Epithelial cell of esophagus (primary cell): ENCODE results near the gene TCP11.

ENCODE experiments used
- DNase-seq: peaks from one replicate; pipeline ENCODE4 v3.0.0; 2010; ENCODE audit warnings: low read depth
- H3K4me3 ChIP-seq: 2 replicates; pipeline ENCODE4 v1.5.1; 2011; ENCODE audit warnings: mild to moderate bottlenecking, low read length, control low read depth
- CTCF ChIP-seq: IDR thresholded peaks from 2 replicates; pipeline ENCODE4 v1.5.1; 2011; ENCODE audit warnings: low read depth, mild to moderate bottlenecking, low read length, control low read depth, inconsistent platforms; ENCODE audit not compliant: insufficient read depth; ENCODE audit errors: missing control alignments

Gene TCP11

GRCh38 chr6:35089935-35090505, 51.1 kb downstream of the TCP11 start:
- peak; percentile 20 for DNase-seq
- TF ChIP-seq CTCF = no peak
- H3K4me3 ChIP-seq = no peak overlapping the region

- no peak for TF ChIP-seq CTCF
- no peak overlapping the region for H3K4me3 ChIP-seq
- DNase-seq = no peak
These were observed 51.8 kb downstream of the TCP11 start for GRCh38 chr6:35089216-35089934.

GRCh38 chr6:35088281-35089215, 52.6 kb downstream of the TCP11 start:
- DNase-seq = no peak
- no peak overlapping the region for H3K4me3 ChIP-seq
- TF ChIP-seq CTCF = no peak

GRCh38 chr6:35087361-35088280, 53.5 kb downstream of the TCP11 start:
- DNase-seq = no peak
- TF ChIP-seq CTCF = no peak
- no peak overlapping the region for H3K4me3 ChIP-seq

- TF ChIP-seq CTCF = no peak
- DNase-seq = no peak
- H3K4me3 ChIP-seq = no peak overlapping the region
These were observed 54.3 kb downstream of the TCP11 start for GRCh38 chr6:35086636-35087360.

- DNase-seq = no peak
- no peak for TF ChIP-seq CTCF
- no peak overlapping the region for H3K4me3 ChIP-seq
These were observed 54.9 kb downstream of the TCP11 start for GRCh38 chr6:35086282-35086632.
